Measurements from ENCODE around the gene CBFA2T2. TPM values are rescaled to one million over a fixed set of nuclear protein-coding genes. Genes with fewer than 3 reads are reported as not detected.

Gene CBFA2T2
- total RNA-seq, 6 donors from 2014 or later: 10.0 to 35.6 (median 16.2) TPM

GRCh38 chr20:33516882-33517281 lies 27.0 kb downstream of the CBFA2T2 start:
- no peaks in the 10 kb centered on the region for H3K27me3 ChIP-seq
- peaks cover 0 to 10% (median 4%) of the 10 kb centered on the region in 4 donors for H3K4me1 ChIP-seq
- H3K36me3 ChIP-seq: no peaks in the 10 kb centered on the region
- no peak overlapping the region for H3K27ac ChIP-seq
- DNase-seq: no peak
- 32 to 34% methylated on average over 1 of the region's 1 CpG for WGBS, 2 donors
- ATAC-seq (ENCODE audit: low FRiP score in 2 of 2): no peak
- TF ChIP-seq EP300 (IDR thresholded peaks at IDR 0.05) (no peak), POLR2AphosphoS5 (IDR thresholded peaks at IDR 0.05) (no peak), CTCF (IDR thresholded peaks at IDR 0.05) (no peak), POLR2A (IDR thresholded peaks at IDR 0.05) (no peak)
- H3K4me3 ChIP-seq: no peak overlapping the region
- no peaks in the 10 kb centered on the region for H3K9me3 ChIP-seq

GRCh38 chr20:33518071-33518470 lies 28.2 kb downstream of the CBFA2T2 start:
- 92 to 97% methylated on average over 5 of the region's 5 CpGs for WGBS, 2 donors
- no peaks in the 10 kb centered on the region for H3K36me3 ChIP-seq
- H3K4me3 ChIP-seq: no peak overlapping the region
- no peak overlapping the region for H3K27ac ChIP-seq
- ATAC-seq (ENCODE audit: low FRiP score in 2 of 2): no peak
- DNase-seq: no peak
- no peaks in the 10 kb centered on the region for H3K27me3 ChIP-seq
- H3K9me3 ChIP-seq: no peaks in the 10 kb centered on the region
- no peak for TF ChIP-seq POLR2A (IDR thresholded peaks at IDR 0.05)
- TF ChIP-seq EP300 (IDR thresholded peaks at IDR 0.05): no peak
- no peak for TF ChIP-seq POLR2AphosphoS5 (IDR thresholded peaks at IDR 0.05)
- TF ChIP-seq CTCF (IDR thresholded peaks at IDR 0.05): no peak
- peaks cover 0 to 6% (median 2%) of the 10 kb centered on the region in 4 donors for H3K4me1 ChIP-seq

- no peaks in the 10 kb centered on the region for H3K27me3 ChIP-seq
- WGBS, 2 donors: 41 to 53% methylated on average over 1 of the region's 1 CpG
- no peak for DNase-seq
- TF ChIP-seq EP300 (IDR thresholded peaks at IDR 0.05) (no peak), CTCF (IDR thresholded peaks at IDR 0.05) (no peak), POLR2A (IDR thresholded peaks at IDR 0.05) (no peak), POLR2AphosphoS5 (IDR thresholded peaks at IDR 0.05) (no peak)
- no peaks in the 10 kb centered on the region for H3K9me3 ChIP-seq
- H3K4me1 ChIP-seq: peaks cover 0 to 3% (median 0%) of the 10 kb centered on the region in 4 donors
- H3K27ac ChIP-seq: no peak overlapping the region
- no peak for ATAC-seq (ENCODE audit: low FRiP score in 2 of 2)
- peaks cover 0 to 8% (median 0%) of the 10 kb centered on the region in 4 donors for H3K36me3 ChIP-seq
- H3K4me3 ChIP-seq: no peak overlapping the region
These were observed 31.6 kb downstream of the CBFA2T2 start for GRCh38 chr20:33521461-33521860.

GRCh38 chr20:33522256-33522820 lies 32.4 kb downstream of the CBFA2T2 start:
- DNase-seq (no peak), ATAC-seq (ENCODE audit: low FRiP score in 2 of 2) (no peak)
- no peaks in the 10 kb centered on the region for H3K4me1 ChIP-seq
- TF ChIP-seq CTCF (IDR thresholded peaks at IDR 0.05) (no peak), EP300 (IDR thresholded peaks at IDR 0.05) (no peak), POLR2A (IDR thresholded peaks at IDR 0.05) (no peak), POLR2AphosphoS5 (IDR thresholded peaks at IDR 0.05) (no peak)
- WGBS, 2 donors: 82 to 85% methylated on average over 3 of the region's 3 CpGs
- H3K9me3 ChIP-seq: no peaks in the 10 kb centered on the region
- no peak overlapping the region for H3K27ac ChIP-seq
- H3K27me3 ChIP-seq: no peaks in the 10 kb centered on the region
- peaks cover 0 to 8% (median 0%) of the 10 kb centered on the region in 4 donors for H3K36me3 ChIP-seq
- no peak overlapping the region for H3K4me3 ChIP-seq

GRCh38 chr20:33524261-33524660 lies 34.4 kb downstream of the CBFA2T2 start:
- Histone ChIP-seq H3K9me3 (no peaks in the 10 kb centered on the region), H3K4me3 (no peak overlapping the region), H3K27ac (no peak overlapping the region), H3K4me1 (no peaks in the 10 kb centered on the region), H3K36me3 (peaks cover 0 to 8% (median 0%) of the 10 kb centered on the region in 4 donors), H3K27me3 (no peaks in the 10 kb centered on the region)
- WGBS, 2 donors: 39 to 47% methylated on average over 3 of the region's 3 CpGs
- no peak for DNase-seq
- ATAC-seq (ENCODE audit: low FRiP score in 2 of 2): no peak
- TF ChIP-seq CTCF (IDR thresholded peaks at IDR 0.05) (no peak), POLR2AphosphoS5 (IDR thresholded peaks at IDR 0.05) (no peak), POLR2A (IDR thresholded peaks at IDR 0.05) (no peak), EP300 (IDR thresholded peaks at IDR 0.05) (no peak)

Measured in upper lobe of left lung (tissue), 6 donors.